Measurements from ENCODE around the gene BRD3OS.

DNA sequence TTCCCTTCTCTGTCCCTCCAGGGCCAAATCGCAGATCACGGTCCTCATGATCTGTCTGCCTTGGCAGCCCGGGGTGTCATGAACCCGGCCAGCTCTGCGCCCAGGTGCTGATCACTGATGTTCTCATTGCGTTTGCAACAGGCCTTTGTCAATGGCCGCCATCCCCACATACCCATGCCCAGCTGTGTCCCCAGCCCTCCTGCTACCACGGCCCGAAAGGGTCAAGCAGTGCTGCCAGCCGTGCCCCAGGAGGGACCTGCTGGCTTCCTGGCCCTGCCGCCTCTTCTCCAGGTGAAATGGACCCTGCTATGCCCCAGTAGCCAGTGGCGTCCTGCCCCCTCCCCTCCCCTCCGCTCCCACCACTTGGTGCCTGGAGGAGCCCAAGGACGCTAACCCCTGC, 20.4 kb upstream of the BRD3OS start:
- no peak for TF ChIP-seq POLR2A (IDR thresholded peaks at IDR 0.05)
- TF ChIP-seq, protein P1, sequence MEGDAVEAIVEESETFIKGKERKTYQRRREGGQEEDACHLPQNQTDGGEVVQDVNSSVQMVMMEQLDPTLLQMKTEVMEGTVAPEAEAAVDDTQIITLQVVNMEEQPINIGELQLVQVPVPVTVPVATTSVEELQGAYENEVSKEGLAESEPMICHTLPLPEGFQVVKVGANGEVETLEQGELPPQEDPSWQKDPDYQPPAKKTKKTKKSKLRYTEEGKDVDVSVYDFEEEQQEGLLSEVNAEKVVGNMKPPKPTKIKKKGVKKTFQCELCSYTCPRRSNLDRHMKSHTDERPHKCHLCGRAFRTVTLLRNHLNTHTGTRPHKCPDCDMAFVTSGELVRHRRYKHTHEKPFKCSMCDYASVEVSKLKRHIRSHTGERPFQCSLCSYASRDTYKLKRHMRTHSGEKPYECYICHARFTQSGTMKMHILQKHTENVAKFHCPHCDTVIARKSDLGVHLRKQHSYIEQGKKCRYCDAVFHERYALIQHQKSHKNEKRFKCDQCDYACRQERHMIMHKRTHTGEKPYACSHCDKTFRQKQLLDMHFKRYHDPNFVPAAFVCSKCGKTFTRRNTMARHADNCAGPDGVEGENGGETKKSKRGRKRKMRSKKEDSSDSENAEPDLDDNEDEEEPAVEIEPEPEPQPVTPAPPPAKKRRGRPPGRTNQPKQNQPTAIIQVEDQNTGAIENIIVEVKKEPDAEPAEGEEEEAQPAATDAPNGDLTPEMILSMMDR (IDR thresholded peaks at IDR 0.05 in 4 of 5, conservative IDR thresholded peaks at IDR 0.05 in 1 of 5), result no peak

Measured in gastrocnemius medialis (tissue), 4 donors.